ENCODE measurements around the gene ARHGAP45. TPM values are rescaled to one million over a fixed set of nuclear protein-coding genes. Genes with fewer than 3 reads are reported as not detected.

The ARHGAP45 gene
- total and polyA plus RNA-seq, 9 of the 15 experiments (the other 6 are each of a cell fraction or from before 2014, with no cell fraction given): 0.08 to 22.1 (median 4.2) TPM

DNA sequence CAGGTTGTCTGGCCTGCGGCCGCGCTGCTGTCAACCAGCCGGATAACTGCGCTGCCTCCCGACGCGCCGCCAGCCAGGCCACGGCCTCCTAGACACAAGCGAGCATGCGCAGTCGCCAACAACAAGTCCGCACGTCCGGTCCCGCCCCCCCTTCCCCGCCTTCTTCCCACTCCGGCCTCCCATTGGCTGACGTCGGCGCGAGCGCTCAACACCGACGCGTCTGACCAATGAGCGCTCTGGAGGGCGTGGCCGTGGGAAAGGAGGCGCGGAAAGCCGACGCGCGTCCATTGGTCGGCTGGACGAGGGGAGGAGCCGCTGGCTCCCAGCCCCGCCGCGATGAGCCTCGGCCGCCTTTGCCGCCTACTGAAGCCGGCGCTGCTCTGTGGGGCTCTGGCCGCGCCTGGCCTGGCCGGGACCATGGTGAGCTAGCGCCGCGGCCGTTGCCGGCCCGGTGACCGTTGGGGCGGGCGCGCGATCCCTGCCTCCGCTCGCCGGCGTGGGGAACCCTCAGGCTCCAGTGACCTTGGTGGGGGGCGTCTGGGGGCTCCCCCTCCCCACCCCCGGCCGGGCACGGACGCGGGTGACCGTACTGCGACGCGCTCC, 36.8 kb downstream of the ARHGAP45 start, which contains the start of gene GPX4 (continued):
- TF ChIP-seq, protein P1, sequence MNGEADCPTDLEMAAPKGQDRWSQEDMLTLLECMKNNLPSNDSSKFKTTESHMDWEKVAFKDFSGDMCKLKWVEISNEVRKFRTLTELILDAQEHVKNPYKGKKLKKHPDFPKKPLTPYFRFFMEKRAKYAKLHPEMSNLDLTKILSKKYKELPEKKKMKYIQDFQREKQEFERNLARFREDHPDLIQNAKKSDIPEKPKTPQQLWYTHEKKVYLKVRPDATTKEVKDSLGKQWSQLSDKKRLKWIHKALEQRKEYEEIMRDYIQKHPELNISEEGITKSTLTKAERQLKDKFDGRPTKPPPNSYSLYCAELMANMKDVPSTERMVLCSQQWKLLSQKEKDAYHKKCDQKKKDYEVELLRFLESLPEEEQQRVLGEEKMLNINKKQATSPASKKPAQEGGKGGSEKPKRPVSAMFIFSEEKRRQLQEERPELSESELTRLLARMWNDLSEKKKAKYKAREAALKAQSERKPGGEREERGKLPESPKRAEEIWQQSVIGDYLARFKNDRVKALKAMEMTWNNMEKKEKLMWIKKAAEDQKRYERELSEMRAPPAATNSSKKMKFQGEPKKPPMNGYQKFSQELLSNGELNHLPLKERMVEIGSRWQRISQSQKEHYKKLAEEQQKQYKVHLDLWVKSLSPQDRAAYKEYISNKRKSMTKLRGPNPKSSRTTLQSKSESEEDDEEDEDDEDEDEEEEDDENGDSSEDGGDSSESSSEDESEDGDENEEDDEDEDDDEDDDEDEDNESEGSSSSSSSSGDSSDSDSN (IDR thresholded peaks at IDR 0.05; ENCODE audit: borderline replicate concordance in 1 of 2, low read depth in 2 of 2, low read length in 2 of 2): peak in 1 of 2 experiments; percentile 78; a peak in 1 of 4 replicates
- TF ChIP-seq, protein P2, sequence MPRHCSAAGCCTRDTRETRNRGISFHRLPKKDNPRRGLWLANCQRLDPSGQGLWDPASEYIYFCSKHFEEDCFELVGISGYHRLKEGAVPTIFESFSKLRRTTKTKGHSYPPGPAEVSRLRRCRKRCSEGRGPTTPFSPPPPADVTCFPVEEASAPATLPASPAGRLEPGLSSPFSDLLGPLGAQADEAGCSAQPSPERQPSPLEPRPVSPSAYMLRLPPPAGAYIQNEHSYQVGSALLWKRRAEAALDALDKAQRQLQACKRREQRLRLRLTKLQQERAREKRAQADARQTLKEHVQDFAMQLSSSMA (CRISPR knock-in tag; IDR thresholded peaks at IDR 0.05): peak; percentile 72; the same call in 1 of the 2 replicates
- TF ChIP-seq ELF4 (CRISPR knock-in tag; IDR thresholded peaks at IDR 0.05) (peak; percentile 60; the same call in 1 of the 2 replicates), E2F3 (CRISPR knock-in tag; IDR thresholded peaks at IDR 0.05) (no peak), PHB2 (IDR thresholded peaks at IDR 0.05; ENCODE audit: low read depth) (no peak), RBM22 (IDR thresholded peaks at IDR 0.05; ENCODE audit: low read depth, low read length, poor library complexity, severe bottlenecking) (peak; percentile 81)
- TF ChIP-seq, protein P3, sequence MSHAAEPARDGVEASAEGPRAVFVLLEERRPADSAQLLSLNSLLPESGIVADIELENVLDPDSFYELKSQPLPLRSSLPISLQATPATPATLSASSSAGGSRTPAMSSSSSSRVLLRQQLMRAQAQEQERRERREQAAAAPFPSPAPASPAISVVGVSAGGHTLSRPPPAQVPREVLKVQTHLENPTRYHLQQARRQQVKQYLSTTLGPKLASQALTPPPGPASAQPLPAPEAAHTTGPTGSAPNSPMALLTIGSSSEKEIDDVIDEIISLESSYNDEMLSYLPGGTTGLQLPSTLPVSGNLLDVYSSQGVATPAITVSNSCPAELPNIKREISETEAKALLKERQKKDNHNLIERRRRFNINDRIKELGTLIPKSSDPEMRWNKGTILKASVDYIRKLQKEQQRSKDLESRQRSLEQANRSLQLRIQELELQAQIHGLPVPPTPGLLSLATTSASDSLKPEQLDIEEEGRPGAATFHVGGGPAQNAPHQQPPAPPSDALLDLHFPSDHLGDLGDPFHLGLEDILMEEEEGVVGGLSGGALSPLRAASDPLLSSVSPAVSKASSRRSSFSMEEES (CRISPR knock-in tag; IDR thresholded peaks at IDR 0.05): no peak
- TF ChIP-seq, protein P4, sequence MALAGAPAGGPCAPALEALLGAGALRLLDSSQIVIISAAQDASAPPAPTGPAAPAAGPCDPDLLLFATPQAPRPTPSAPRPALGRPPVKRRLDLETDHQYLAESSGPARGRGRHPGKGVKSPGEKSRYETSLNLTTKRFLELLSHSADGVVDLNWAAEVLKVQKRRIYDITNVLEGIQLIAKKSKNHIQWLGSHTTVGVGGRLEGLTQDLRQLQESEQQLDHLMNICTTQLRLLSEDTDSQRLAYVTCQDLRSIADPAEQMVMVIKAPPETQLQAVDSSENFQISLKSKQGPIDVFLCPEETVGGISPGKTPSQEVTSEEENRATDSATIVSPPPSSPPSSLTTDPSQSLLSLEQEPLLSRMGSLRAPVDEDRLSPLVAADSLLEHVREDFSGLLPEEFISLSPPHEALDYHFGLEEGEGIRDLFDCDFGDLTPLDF (CRISPR knock-in tag; IDR thresholded peaks at IDR 0.05): peak; percentile 42; the same call in 1 of the 2 replicates
- TF ChIP-seq, protein P5, sequence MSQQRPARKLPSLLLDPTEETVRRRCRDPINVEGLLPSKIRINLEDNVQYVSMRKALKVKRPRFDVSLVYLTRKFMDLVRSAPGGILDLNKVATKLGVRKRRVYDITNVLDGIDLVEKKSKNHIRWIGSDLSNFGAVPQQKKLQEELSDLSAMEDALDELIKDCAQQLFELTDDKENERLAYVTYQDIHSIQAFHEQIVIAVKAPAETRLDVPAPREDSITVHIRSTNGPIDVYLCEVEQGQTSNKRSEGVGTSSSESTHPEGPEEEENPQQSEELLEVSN (IDR thresholded peaks at IDR 0.05; ENCODE audit: borderline replicate concordance in 1 of 2, extremely low read depth in 1 of 2, insufficient read depth in 1 of 2, insufficient read length in 1 of 2, low read depth in 1 of 2, low read length in 1 of 2, poor library complexity in 1 of 2, severe bottlenecking in 1 of 2): peak; percentile 27 to 66
- TF ChIP-seq, protein P6, sequence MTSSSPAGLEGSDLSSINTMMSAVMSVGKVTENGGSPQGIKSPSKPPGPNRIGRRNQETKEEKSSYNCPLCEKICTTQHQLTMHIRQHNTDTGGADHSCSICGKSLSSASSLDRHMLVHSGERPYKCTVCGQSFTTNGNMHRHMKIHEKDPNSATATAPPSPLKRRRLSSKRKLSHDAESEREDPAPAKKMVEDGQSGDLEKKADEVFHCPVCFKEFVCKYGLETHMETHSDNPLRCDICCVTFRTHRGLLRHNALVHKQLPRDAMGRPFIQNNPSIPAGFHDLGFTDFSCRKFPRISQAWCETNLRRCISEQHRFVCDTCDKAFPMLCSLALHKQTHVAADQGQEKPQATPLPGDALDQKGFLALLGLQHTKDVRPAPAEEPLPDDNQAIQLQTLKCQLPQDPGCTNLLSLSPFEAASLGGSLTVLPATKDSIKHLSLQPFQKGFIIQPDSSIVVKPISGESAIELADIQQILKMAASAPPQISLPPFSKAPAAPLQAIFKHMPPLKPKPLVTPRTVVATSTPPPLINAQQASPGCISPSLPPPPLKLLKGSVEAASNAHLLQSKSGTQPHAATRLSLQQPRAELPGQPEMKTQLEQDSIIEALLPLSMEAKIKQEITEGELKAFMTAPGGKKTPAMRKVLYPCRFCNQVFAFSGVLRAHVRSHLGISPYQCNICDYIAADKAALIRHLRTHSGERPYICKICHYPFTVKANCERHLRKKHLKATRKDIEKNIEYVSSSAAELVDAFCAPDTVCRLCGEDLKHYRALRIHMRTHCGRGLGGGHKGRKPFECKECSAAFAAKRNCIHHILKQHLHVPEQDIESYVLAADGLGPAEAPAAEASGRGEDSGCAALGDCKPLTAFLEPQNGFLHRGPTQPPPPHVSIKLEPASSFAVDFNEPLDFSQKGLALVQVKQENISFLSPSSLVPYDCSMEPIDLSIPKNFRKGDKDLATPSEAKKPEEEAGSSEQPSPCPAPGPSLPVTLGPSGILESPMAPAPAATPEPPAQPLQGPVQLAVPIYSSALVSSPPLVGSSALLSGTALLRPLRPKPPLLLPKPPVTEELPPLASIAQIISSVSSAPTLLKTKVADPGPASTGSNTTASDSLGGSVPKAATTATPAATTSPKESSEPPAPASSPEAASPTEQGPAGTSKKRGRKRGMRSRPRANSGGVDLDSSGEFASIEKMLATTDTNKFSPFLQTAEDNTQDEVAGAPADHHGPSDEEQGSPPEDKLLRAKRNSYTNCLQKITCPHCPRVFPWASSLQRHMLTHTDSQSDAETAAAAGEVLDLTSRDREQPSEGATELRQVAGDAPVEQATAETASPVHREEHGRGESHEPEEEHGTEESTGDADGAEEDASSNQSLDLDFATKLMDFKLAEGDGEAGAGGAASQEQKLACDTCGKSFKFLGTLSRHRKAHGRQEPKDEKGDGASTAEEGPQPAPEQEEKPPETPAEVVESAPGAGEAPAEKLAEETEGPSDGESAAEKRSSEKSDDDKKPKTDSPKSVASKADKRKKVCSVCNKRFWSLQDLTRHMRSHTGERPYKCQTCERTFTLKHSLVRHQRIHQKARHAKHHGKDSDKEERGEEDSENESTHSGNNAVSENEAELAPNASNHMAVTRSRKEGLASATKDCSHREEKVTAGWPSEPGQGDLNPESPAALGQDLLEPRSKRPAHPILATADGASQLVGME (CRISPR knock-in tag; IDR thresholded peaks at IDR 0.05): peak; percentile 69; the same call in 1 of the 2 replicates
- TF ChIP-seq, protein P7, sequence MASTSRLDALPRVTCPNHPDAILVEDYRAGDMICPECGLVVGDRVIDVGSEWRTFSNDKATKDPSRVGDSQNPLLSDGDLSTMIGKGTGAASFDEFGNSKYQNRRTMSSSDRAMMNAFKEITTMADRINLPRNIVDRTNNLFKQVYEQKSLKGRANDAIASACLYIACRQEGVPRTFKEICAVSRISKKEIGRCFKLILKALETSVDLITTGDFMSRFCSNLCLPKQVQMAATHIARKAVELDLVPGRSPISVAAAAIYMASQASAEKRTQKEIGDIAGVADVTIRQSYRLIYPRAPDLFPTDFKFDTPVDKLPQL (IDR thresholded peaks at IDR 0.05; ENCODE audit: extremely low read depth, insufficient read length): peak; percentile 60
